GM23338 (cell line): ENCODE measurements around the gene CLIC3. TPM values are rescaled to one million over a fixed set of nuclear protein-coding genes. Genes with fewer than 3 reads are reported as not detected.

Source experiments
- ATAC-seq: fragments of 200-7000 bp; cut with Tn5 transposase; 3 replicates; pipeline ENCODE4 v1.9.1; 2020
- DNase-seq: peaks from one replicate; pipeline ENCODE4 v3.0.0-alpha.2; 2015; ENCODE audit warnings: low spot score
- H2AFZ ChIP-seq: fragments of 200-600 bp; sonication (generic); 2 replicates; pipeline ENCODE4 v1.8.0; 2016; ENCODE audit warnings: antibody characterized with exemption, mild to moderate bottlenecking, moderate library complexity
- H3F3A ChIP-seq: fragments of 200-600 bp; sonication (generic); replicated peaks from 2 replicates; pipeline ENCODE4 v1.8.0; 2017; ENCODE audit warnings: antibody characterized with exemption, mixed run types, low read depth
- H3K27ac ChIP-seq: fragments of 200-600 bp; sonication (generic); 2 replicates; pipeline ENCODE4 v1.6.1; 2016; ENCODE audit warnings: low read depth
- H3K27me3 ChIP-seq: fragments of 200-600 bp; sonication (generic); 2 replicates; pipeline ENCODE4 v1.8.0; 2016; ENCODE audit warnings: mild to moderate bottlenecking, mixed run types, moderate library complexity; ENCODE audit not compliant: insufficient read depth
- H3K36me3 ChIP-seq: fragments of 200-600 bp; sonication (generic); 2 replicates; pipeline ENCODE4 v1.8.0; 2016; ENCODE audit warnings: mild to moderate bottlenecking; ENCODE audit not compliant: insufficient read depth
- H3K4me1 ChIP-seq: fragments of 200-600 bp; sonication (generic); 2 replicates; pipeline ENCODE4 v1.8.0; 2016; ENCODE audit warnings: mild to moderate bottlenecking, moderate library complexity; ENCODE audit not compliant: insufficient read depth
- H3K4me2 ChIP-seq: fragments of 200-600 bp; sonication (generic); 2 replicates; pipeline ENCODE4 v1.7.1; 2017; ENCODE audit warnings: mixed run types
- H3K4me3 ChIP-seq: fragments of 200-600 bp; sonication (generic); 2 replicates; pipeline ENCODE4 v1.6.1; 2016; ENCODE audit warnings: mixed run types
- H3K79me2 ChIP-seq: fragments of 200-600 bp; sonication (generic); replicated peaks from 2 replicates; pipeline ENCODE4 v1.8.0; 2017; ENCODE audit warnings: mild to moderate bottlenecking; ENCODE audit not compliant: insufficient read depth
- H3K9me2 ChIP-seq: fragments of 200-600 bp; sonication (generic); 2 replicates; pipeline ENCODE4 v1.8.0; 2017; ENCODE audit not compliant: insufficient read depth
- H4K20me1 ChIP-seq: fragments of 200-600 bp; sonication (generic); replicated peaks from 2 replicates; pipeline ENCODE4 v1.8.0; 2017; ENCODE audit warnings: mild to moderate bottlenecking; ENCODE audit not compliant: insufficient read depth
- H3K27ac Mint-ChIP-seq: 2 replicates; pipeline ENCODE4 v1.8.0; 2020; ENCODE audit warnings: inconsistent platforms, mild to moderate bottlenecking, moderate library complexity, mixed read lengths
- H3K27me3 Mint-ChIP-seq: 3 replicates; pipeline ENCODE4 v1.8.0; 2022; ENCODE audit warnings: low read depth, mild to moderate bottlenecking, moderate library complexity, mixed read lengths, inconsistent platforms; ENCODE audit not compliant: insufficient read depth, poor library complexity
- H3K36me3 Mint-ChIP-seq: 3 replicates; pipeline ENCODE4 v1.8.0; 2021; ENCODE audit warnings: low read depth, mild to moderate bottlenecking, inconsistent platforms, moderate library complexity, mixed read lengths
- H3K4me1 Mint-ChIP-seq: 3 replicates; pipeline ENCODE4 v1.8.0; 2020; ENCODE audit warnings: mild to moderate bottlenecking, inconsistent platforms, mixed read lengths
- H3K4me3 Mint-ChIP-seq: 3 replicates; pipeline ENCODE4 v1.8.0; 2021; ENCODE audit warnings: moderate library complexity, mild to moderate bottlenecking, inconsistent platforms, mixed read lengths
- H3K9me3 Mint-ChIP-seq: 3 replicates; pipeline ENCODE4 v1.8.0; 2020; ENCODE audit warnings: moderate library complexity, mild to moderate bottlenecking, inconsistent platforms, mixed read lengths
- CREB1 ChIP-seq: fragments of 250-450 bp; sonication (Bioruptor Pico); IDR thresholded peaks from 2 replicates; pipeline ENCODE4 v1.5.0; 2020; ENCODE audit warnings: low read depth, mild to moderate bottlenecking, moderate library complexity
- CTCF ChIP-seq, 2 experiments: fragments of 200-600 bp in 1 of 2; sonication (generic) in 1 of 2; conservative IDR thresholded peaks; 2 replicates each; pipeline versions ENCODE4 v1.5.1 to v1.6.1; 2016 to 2017; ENCODE audit warnings: antibody characterized with exemption in 2 of 2, low read depth in 2 of 2, mild to moderate bottlenecking in 2 of 2, moderate library complexity in 1 of 2
- EZH2 ChIP-seq: fragments of 200-600 bp; sonication (generic); IDR thresholded peaks from one replicate; pipeline ENCODE4 v1.8.0; 2017; ENCODE audit warnings: antibody characterized with exemption, mild to moderate bottlenecking, low read depth; ENCODE audit not compliant: unreplicated experiment
- EZH2phosphoT487 ChIP-seq: fragments of 200-600 bp; sonication (generic); IDR thresholded peaks from one replicate; pipeline ENCODE4 v1.8.1; 2018; ENCODE audit warnings: antibody characterized with exemption; ENCODE audit not compliant: unreplicated experiment
- JUNB ChIP-seq: IDR thresholded peaks from one replicate; pipeline ENCODE4 v1.6.1; 2016; ENCODE audit warnings: antibody characterized with exemption; ENCODE audit not compliant: unreplicated experiment
- NANOG ChIP-seq: IDR thresholded peaks from 2 replicates; pipeline ENCODE4 v1.6.1; 2016; ENCODE audit warnings: antibody characterized with exemption, borderline replicate concordance
- ZNF114 ChIP-seq: fragments of 250-450 bp; sonication (Bioruptor Pico); IDR thresholded peaks from 2 replicates; pipeline ENCODE4 v1.5.0; 2020; ENCODE audit warnings: mild to moderate bottlenecking, moderate library complexity
- ZNF331 ChIP-seq: fragments of 250-450 bp; sonication (Bioruptor Pico); IDR thresholded peaks from 2 replicates; pipeline ENCODE4 v1.5.0; 2020; ENCODE audit warnings: low read depth, mild to moderate bottlenecking, moderate library complexity
- ZNF462 ChIP-seq: fragments of 250-450 bp; sonication (Bioruptor Pico); IDR thresholded peaks from 2 replicates; pipeline ENCODE4 v1.5.0; 2020; ENCODE audit warnings: mild to moderate bottlenecking, moderate library complexity
- polyA plus RNA-seq: library from polyadenylated mRNA; unstranded; fragments of >200 nt; fragmentation: Nextera tagmentation; extraction: Ambion mirVana; gene quantifications from 2 replicates; pipeline ENCODE4 v1.2.1, GENCODE V29; 2016
- total RNA-seq: library from RNA; depleted of rRNA; stranded (reverse); fragments of >200 nt; shearing (Covaris generic); gene quantifications from 2 replicates; pipeline ENCODE4 v1.2.3, GENCODE V29; 2014

CLIC3 gene
- total and polyA plus RNA-seq, 2 experiments from 2014 or later: 0.53 to 0.56 TPM

GRCh38 chr9:136960212-136960937 lies 36.0 kb downstream of the CLIC3 start:
- H3K27me3 ChIP-seq: no peaks in the 10 kb centered on the region
- DNase-seq (no peak), ATAC-seq (no peak)
- no peak overlapping the region for H3K27ac ChIP-seq
- Mint-ChIP-seq H3K27me3 (peaks cover 4% of the 10 kb centered on the region), H3K27ac (no peak overlapping the region; the same call in 1 of the 2 replicates), H3K4me1 (no peaks in the 10 kb centered on the region; the same call in 2 of the 3 replicates), H3K4me3 (no peak overlapping the region), H3K9me3 (peaks cover 4% of the 10 kb centered on the region; the same call in 2 of the 3 replicates), H3K36me3 (no peaks in the 10 kb centered on the region; the same call in 2 of the 3 replicates)
- 0 out of 2 replicates have a peak, but pooled peaks cover 6% of the 10 kb centered on the region for H3K9me2 ChIP-seq
- no peak overlapping the region for H2AFZ ChIP-seq
- no peaks in the 10 kb centered on the region for H4K20me1 ChIP-seq
- no peaks in the 10 kb centered on the region for H3K4me1 ChIP-seq
- H3K79me2 ChIP-seq: no peaks in the 10 kb centered on the region
- no peaks in the 10 kb centered on the region for H3K36me3 ChIP-seq
- H3K4me2 ChIP-seq: no peak overlapping the region
- H3K4me3 ChIP-seq: no peak overlapping the region
- H3F3A ChIP-seq: no peaks in the 10 kb centered on the region
- TF ChIP-seq CREB1 (no peak), CTCF (conservative IDR thresholded peaks at IDR 0.05; ENCODE audit: low read depth in 2 of 2) (no peak), ZNF114 (no peak), JUNB (no peak), NANOG (no peak), ZNF331 (CRISPR knock-in tag) (no peak)

- no peaks in the 10 kb centered on the region for H3F3A ChIP-seq
- Mint-ChIP-seq H3K9me3 (peaks cover 4% of the 10 kb centered on the region; the same call in 2 of the 3 replicates), H3K27ac (no peak overlapping the region), H3K27me3 (peaks cover 4% of the 10 kb centered on the region), H3K36me3 (no peaks in the 10 kb centered on the region; the same call in 2 of the 3 replicates), H3K4me3 (no peak overlapping the region), H3K4me1 (no peaks in the 10 kb centered on the region; the same call in 2 of the 3 replicates)
- ATAC-seq (peak; percentile 31), DNase-seq (no peak)
- H3K9me2 ChIP-seq: 0 out of 2 replicates have a peak, but pooled peaks cover 6% of the 10 kb centered on the region
- H3K79me2 ChIP-seq: no peaks in the 10 kb centered on the region
- H3K27ac ChIP-seq: no peak overlapping the region
- H3K4me1 ChIP-seq: no peaks in the 10 kb centered on the region
- no peaks in the 10 kb centered on the region for H3K36me3 ChIP-seq
- no peaks in the 10 kb centered on the region for H4K20me1 ChIP-seq
- H3K4me2 ChIP-seq: no peak overlapping the region
- no peak overlapping the region for H2AFZ ChIP-seq
- no peak overlapping the region for H3K4me3 ChIP-seq
- no peaks in the 10 kb centered on the region for H3K27me3 ChIP-seq
- TF ChIP-seq CREB1: no peak
- no peak for TF ChIP-seq EZH2phosphoT487
- no peak for TF ChIP-seq ZNF462
- no peak for TF ChIP-seq EZH2
Measured at GRCh38 chr9:136958898-136959850, 37.2 kb downstream of the CLIC3 start.
